GM19043 (cell line): ENCODE results near the gene ZNF407.

Experiments
- ATAC-seq: cut with Tn5 transposase; IDR thresholded peaks from one replicate; pipeline ENCODE4 v1.9.1; 2021; ENCODE audit warnings: low read depth; ENCODE audit not compliant: unreplicated experiment

The ZNF407 gene

DNA sequence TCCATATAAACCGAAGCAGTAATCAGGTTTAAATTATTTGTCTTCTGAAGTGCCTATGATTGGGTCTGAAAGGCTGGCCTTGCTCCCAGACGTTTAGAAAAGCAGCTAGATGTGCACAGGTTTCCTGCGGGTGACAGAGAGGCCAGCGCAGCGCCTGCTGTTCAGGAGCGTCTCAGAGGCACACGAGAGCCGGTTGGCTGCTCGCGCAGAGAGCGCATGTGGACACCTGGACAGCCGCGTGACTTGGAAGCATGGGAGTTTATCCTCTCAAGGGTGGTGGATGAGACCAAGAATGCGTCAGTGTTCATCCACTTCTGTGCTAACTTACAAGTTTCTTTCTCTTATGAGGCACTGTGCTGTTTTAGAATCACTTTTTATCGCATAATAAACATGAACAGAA lies 307.6 kb downstream of the ZNF407 start:
- ATAC-seq, result no peak

DNA sequence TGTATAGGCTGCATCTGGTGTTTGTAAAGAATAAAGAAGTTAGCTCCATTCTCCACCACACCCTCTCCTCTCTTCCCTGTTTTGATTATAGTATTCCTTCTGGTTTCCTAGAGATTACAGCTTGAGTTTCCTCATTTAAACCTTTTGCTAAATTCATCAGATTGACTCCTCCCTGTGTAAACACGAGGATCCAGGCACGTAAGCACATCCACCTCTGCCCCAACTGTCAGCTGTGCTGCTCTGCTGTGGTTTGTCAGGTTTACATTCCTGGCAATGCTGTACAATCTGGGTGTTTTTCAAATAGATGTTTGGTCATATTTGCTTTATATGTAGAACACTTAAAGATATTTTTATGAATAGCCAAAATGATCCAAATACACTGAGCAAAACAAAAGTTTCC lies 308.5 kb downstream of the ZNF407 start:
- no peak for ATAC-seq

DNA sequence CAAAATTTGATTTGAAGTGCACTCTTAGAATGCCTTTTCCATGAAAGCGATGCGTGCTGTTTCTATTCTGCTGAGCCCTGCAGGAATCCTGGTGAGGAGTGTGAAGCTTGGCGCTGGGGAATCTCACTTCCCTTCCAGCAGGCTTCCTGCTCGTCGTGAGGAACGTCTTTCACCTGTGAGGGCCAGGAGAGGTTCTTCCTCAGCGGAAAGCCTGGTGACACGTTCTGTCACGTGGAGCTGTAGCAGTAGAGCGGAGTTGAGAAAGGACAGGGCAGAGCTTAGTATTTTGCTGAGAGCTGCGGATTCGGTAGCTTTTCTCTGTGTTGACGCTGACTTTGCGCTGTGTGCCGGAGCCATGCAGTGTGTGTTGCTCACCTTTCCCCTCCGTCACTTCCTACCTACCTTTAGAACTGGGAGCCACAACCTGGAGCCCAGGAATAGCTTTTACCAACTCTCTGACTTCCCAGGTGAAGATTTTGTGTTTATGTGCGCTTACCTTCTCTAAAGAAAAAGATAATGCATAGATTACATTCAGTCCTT lies 316.5 kb downstream of the ZNF407 start:
- ATAC-seq, result no peak

DNA sequence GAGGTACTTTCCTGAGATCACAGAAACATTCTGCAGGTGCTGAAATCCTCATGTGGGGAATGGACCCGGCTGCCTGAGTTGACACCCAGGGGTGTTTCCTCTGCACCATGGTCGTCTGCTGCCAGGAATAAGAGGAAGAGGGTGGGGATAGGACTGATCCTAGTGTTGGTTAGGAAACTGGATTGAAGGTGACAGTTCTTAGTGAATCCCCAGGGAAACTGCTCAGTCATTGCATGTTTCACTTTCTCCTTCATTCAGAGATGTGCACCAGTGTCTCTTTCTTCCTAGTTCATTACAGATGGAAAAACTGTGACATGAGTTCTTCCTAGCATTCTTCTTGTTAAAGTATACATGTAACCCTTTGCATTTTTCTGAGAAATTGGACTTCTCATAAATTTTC lies 317.0 kb downstream of the ZNF407 start:
- no peak for ATAC-seq

DNA sequence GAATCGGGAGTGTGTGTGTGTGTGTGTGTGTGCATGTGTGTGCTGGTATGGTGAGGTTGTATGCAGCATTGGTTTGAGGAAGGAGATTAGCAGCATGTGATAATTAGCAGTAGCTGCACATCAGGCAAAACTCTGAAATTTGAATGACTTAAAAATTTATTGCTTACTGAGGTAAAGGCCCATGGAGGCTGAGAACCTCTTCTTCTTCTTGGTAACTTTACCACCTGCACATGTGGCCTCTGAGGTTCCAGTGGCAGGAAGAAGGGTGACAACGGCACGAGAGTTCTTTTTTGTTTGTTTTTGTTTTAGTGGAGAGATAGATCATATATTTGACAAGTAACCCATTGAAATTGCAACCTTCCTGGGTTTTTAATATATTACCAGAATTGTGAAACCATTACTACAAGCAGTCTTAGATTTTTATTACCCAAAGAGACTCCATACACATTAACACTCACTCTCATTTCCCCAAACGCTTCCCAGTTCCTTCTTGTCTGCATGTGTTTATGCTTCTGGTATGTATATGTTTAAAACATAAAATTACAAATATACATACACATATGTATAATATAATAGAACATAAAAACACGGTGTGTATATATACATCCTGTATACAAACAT lies 319.2 kb downstream of the ZNF407 start:
- ATAC-seq, result no peak

DNA sequence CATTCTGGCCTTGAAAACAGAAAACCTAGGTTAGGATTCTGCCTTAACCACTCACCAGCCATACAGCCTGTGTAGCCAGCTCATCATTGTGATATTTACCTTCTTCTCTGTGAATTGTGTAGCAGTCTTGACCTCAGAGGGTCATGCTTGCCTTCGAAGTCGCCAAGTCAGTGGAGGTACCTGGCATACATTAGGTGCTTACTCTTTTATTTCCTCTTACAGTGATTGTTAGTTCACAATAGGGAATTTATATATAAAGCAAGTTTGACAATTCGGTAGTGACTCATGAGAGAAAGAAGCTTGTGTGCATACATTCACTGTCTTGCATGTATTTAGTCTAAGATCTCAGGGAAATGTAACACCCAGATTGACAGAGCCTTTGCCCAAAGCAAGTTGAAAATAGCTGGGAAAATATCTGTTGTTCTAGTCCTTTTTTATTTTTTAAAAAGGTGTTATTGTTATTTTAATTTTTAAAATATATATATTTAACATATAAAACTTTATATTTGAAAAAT lies 320.7 kb downstream of the ZNF407 start:
- ATAC-seq, result no peak

DNA sequence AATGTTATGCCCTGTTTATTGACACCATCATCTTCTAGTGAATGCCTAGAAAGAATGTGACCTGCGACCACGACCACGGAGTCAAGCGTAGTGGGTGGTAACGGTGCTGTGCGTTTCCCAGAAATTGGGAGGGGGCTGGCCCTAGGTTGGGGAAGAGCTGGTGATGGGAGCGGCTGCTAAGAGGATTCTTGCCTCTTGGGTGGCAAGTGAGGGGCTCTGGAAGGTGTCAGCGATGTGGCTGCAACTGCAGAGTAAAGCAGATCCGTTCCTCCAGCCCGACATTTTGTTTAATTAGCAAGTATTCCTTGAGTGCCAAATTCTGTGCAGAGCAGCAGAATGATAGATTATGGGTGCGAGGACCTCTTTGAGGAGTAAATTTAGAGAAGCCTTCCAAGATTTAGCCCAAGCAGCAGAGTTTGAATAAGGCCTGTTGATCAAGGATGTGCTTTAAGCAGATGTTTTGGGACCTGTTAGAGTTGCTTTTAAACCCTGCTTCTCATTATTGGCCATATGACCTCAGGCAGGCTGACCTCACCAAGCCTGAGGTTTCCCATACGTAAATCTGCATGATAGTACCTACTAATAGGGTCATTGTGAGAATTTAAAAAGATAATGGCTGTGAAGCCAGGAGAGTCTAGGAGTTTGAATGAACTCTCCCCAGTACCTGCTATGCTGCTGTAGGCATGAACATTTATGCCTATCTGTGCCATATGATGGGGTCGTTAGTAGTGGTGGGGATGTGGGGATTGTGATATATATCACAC lies 323.6 kb downstream of the ZNF407 start:
- no peak for ATAC-seq

DNA sequence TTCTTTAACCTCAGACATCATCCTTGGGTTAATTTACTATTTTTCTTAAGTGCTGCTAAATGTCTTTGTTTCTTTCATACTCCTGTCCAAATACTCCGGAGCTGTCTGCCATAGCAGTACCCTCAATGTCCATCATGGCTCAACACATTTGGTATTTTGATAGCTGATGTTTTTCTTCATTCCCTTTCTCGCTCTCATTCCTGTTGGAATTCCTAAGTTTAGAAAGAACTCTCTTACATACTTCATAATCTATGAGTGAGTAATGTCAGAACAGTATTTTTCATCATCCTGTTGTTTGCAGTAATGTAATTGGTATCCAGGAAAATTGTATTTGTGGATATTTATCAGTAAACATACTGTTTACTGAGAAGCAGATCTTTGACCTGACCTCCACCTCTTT lies 328.4 kb downstream of the ZNF407 start:
- no peak for ATAC-seq

DNA sequence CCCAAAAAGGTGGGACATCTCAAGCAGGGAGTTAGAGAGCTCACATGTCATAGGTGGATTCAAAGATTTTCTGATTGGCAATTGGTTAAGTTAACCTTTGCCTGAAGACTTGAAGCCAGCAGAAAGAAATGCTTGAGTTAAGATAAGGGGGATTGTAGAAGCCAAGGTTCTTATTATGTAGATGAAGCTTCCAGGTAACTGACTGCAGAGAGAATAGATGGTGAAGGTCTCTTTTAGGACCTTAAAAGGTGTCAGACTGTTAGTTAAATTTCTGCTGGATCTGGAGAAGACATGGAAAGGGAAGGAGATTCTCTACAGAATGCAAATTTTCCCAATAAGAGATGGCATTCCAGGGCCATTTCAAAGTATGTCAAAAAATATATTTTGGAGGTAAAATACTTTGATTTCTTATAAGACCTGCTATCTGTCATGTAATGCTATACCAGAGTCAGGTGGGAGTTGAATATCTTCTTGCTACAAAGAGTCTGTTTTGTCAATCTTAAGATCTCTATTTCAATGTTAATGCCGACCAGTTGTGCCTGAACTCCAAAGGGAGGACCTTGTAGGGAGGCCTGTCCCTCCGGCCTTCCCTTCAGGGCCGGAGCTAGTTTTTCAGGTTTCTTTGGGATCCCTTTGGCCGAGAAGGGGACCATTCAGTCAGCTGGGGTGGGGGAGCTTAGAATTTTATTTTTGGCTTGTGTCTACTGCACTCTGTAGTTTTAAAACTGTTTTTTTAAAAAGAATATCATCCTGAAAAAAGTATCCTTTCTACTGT lies 330.7 kb downstream of the ZNF407 start:
- ATAC-seq, result no peak

DNA sequence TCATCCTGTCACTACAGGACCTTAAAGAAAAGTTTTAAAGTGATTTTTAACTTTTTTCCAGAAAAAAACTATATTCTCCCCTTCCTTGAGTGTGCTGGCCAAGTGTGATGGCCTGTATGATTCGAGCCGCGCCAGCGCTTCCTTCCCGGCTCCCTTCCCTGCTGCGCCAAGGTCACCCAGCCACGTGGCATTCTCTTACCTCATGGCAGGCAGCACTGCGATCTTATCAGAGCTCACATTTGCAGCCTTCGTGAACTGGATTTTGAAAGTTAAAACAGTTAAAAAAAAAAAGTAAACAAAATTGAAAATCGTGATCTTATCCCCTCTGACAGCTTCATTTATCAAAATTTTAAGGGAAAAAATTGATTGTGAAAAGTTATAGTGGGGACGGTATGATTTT lies 331.4 kb downstream of the ZNF407 start:
- ATAC-seq, result no peak

DNA sequence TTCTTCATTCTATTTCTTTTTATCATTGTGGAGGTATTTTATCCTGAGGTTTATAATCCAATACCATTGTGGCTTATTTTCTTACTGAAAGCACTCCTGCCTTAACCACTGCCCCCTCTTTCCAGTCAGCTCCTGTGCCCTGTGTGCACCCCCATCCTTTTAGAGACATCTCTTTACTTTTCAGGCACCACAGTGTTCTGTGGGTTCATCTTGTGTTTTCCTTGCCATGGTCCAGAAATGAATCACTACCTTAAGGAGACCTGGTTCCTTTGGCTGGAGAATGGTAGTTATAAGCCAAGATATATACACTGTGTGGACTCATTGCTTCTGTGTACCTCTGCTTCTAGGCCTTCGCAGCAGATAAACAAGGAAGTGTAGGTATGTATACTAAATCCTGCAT lies 332.9 kb downstream of the ZNF407 start:
- ATAC-seq, result no peak

DNA sequence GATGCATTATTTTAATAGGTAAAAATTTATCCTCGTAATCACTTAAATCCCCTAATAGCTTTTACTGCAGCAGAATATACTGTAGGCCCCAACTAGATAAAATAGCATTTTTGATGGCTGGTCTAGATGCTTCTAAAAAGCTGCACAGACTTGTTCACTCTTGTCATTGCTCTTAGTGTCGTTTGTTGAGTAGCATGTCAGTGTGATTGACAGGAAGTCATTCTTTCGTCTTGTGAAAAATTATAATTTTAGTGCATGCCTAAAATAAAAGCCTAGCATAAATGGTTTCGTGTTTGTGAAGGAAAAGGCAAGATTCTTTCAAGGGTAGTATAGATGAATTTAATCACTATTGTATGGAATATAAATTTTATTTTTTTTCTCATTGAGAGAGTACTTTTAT lies 336.3 kb downstream of the ZNF407 start:
- ATAC-seq, result no peak

DNA sequence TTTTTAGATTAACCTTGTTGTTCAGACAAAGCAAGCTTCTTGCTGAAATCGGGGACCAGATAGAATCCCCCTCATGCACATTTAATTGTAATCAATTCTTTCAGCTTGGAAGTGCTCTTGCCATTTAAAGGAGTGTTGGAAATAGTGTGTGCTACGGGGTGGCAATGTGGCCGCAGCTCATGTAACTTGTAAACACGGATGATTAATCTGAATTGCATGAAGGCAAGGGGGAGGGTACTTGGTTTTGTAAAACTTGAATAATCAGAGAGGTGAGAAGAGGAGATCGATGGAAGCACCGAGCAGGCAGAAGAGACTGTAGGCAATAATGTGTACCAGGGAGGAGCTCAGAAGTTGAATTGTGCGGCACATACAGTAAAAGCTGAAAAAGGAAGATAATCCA lies 337.8 kb downstream of the ZNF407 start:
- no peak for ATAC-seq

DNA sequence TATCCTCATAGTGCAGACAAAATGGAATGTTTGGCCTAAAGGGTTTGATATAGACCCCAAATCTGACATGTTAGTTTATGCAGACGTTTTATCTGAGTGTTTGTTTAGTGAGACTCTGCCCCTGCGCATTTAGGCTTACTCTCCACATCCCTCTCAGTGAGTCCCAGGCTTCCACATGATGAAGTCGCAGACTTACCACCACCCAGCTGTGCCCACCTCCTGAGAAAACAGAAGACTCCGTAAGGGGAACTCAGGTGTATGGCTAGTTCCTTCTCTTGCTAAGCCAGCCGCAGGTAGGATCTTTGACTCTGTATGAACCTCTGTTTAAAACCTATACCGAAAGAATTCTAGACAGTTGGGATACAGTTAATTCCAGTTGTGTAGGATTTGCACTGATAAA lies 338.7 kb downstream of the ZNF407 start:
- ATAC-seq, result no peak

DNA sequence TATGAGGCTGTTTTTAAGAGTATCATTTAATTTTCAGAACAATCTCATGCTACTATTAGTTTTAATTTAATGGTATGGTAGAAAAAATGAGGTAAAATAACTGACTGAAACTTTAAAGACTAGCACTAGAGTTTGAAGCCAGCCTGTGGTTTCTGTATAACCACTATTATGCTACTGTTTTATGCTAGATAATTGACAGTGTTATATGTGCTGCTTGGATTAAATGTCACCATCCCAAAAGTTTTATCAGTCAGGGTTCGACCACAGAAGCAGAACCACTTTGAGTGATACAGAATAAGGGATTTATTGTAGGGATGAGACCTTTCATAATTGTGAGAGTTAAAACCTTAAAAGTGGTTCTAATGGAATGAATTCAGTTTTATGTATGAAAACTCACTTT lies 339.6 kb downstream of the ZNF407 start:
- no peak for ATAC-seq

DNA sequence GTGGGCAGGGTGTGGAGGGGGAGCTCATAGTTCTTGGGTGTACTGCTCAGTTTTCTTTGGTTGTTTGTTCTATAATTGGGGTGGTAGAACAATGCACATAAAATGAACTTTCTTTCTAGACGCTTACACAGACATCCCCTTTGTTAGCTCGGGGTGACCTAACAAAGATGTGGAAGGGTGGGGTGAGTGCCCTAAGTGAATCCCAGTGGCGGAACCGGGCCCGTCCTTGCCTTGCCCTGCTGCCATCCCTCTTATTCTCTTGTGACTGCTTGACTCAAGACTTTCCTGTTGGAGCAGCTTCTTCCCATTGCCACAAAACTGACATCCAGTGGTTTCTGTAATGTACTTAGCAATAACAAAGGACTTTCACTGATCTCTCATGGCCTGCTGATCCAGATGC lies 343.2 kb downstream of the ZNF407 start:
- no peak for ATAC-seq

DNA sequence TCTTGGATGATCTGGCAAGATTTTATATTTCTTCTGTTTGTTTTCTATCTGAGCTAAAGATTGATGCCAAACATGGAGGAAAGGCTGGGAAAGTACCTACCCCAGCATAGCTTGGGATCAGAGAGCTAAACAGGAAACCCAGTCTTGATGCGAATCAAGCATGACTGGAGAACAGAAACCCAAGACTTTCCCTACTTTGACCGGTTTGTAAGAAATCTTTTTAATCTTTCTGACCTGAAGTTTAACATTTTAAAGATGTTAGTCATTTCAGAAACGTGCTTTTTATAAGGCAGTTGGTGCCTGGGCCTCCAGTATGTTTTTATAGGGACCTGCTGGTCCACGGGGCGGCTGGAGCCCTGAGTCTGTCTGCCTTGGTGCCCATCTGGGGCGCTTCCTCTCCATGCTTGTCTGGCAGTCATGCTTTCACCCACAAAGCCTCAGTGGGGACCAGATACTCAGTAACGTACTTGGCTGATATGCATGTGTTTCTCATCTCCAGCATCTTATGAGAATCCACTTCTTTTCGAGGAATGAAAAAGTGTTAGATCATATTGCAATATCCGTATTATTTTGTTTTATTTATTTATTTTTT lies 344.7 kb downstream of the ZNF407 start:
- ATAC-seq, result peak; percentile 76

DNA sequence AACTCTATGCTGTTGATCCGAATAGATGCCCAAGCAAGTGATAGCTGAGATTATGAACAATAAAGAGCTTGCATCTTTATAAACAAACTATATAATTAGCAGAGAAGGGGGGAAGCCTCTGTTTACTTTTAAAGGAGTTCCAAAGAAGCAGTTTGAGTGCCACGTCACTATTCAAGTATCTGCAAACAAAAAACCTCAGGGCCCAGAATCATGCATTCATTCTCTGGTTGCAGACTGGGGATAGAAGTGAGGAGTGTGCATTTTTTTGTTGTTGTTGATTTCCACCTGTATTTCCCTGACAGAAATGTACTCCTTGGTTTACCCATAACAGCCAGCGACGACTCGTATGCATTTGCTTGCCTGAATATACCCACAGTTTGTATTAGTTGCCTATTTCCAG lies 347.0 kb downstream of the ZNF407 start:
- ATAC-seq, result no peak

DNA sequence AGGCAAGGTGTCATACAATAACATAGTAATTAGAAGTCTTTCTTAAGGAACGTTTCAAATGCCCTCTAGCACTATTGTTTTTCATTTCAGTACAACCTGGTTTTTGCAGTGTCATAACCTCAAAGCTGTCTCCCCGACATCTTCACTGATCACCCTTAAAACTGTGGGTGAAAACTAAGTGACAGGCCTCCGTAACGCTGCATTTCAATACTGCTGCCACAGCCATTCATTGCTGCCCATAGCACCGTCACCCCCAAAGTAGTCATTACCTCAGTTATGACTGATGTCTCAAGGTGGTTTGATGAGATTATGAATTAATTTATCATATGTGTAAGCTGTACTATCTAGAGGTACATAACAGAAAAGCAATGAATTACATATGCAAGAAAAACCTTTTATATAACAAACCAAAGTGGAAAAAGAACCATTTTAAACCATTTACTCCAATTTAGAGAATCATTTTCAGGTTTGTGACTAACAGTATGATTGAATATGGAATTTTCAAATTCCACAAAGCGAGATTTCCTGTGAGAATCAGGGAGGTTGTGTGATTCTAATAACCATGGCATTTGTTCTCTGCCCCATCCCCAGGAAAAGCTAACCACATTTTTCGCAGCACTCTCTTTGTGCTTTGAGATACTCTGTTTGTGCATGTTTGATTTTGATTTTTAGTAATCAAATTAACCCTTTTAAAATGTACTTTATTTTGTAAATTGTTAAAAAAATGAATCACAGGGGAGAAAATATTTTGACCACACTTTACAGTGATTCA lies 348.3 kb downstream of the ZNF407 start:
- ATAC-seq, result no peak
